HG03196 (cell line): ENCODE data around the gene GRID1.

ENCODE experiments used
- ATAC-seq: cut with Tn5 transposase; IDR thresholded peaks from one replicate; pipeline ENCODE4 v1.9.1; 2021; ENCODE audit not compliant: unreplicated experiment

Gene GRID1

DNA sequence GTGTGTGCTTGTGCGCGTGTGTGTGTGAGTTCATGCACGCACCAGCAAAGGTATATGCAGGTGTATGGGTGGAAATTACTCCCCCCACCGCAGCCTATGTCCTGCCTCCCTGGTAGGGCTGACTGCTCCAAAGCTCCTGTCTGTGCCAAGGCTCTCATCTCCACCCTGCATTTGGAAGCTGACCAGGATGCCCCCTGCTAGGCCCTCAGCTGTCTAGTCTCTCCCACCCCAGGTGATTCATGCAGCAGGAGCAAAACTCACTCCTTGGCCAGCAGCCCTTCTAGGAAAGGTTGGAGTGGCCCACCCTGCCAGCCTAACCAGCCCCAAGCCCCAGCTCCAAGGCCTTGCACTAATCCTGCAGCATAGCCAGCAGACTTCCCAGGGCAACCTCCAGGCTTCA lies 148.4 kb downstream of the GRID1 start:
- ATAC-seq, result no peak

DNA sequence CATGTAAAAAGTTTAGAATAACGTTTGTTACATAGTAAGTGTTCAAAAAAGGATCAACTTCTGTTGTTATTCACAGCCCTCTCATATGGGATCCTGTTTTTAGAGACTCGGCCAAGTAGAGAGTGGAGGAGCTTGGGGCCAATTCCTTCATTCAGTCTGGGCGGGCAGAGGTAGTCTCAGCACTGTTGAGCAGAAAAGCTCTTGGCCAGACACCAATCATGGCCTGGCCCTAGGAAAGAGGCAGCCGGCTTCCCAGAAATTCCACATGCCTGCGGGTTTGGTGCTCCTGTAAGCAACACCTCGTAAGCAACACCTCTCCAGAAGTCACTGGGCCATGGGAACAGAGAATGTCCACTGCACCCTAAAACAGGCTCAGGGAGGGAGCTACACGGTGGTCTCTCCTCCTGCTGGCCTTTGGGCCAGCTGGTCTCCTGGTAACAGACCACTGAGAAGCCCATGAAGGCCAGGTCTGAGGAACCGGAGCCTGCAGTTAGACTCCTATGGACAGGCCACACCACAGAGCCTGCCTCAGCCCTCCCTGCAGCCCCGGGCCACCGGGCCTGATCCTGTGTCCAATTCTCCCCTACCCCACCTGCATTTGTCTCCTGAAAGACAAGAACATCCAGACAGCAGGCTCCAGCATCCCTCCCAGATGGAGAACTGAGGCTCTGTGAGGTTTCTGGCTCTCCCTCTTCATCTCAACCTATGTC lies 149.1 kb downstream of the GRID1 start:
- ATAC-seq, result no peak

DNA sequence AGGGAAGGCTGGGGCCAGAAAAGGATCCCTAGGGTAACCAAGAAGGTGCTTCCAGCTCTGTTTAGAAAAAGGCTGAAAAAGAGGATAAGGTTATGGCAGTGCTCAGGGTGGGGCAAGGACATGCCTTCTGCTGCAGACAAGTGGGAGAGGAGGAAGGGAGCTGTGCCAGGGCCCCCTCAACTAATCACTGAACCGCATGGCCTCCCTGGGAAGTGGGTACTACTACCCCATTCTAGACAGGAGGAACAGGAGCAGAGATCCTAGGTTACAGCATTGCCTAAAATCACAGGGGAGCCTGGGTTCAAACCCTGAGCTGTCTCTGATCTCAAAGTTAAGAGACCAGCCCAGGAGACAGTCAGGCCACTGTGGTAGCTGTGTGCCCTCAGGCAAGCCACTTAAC lies 149.7 kb downstream of the GRID1 start:
- no peak for ATAC-seq

DNA sequence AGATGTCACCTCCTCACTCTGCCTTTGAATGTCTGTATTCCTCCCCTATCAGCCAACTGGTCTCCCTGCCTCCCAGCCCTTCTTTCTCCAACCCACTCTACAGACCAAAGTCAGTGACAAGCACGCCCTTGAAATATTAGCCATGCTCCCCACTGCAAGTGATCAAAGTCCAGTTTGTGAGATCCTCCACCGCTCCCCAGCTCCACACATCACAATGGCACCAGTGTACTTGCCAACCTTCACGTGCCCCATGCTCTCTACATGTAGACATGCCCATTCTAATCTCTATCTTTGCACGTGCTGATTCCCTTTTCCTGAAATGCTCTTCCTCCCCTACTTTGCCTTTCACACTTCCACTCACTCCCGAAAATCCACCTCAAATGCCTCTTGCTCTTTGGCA lies 150.9 kb downstream of the GRID1 start:
- ATAC-seq, result no peak

DNA sequence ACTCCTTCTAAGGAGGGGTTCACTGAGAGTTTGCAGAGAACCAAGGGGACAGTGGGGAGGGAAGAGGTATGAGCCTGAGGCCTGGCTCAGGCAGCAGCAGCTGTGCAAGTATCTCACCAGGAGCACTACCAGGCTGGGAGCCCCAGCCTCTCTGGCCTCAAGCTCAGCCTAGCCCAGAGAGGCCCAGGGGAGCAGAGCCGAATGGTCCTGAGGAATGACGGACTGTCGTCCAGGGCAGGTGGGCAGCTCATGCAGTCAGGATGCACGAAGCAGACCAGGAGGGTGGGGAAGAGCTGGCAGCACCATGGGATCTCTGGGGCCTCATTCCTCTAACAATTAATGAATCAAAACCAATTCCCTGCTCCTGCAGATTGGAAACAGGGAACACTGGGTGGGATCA lies 151.5 kb downstream of the GRID1 start:
- ATAC-seq, result no peak

- no peak for ATAC-seq
Measured at GRCh38 chr10:86213148-86213547, 153.4 kb downstream of the GRID1 start.

DNA sequence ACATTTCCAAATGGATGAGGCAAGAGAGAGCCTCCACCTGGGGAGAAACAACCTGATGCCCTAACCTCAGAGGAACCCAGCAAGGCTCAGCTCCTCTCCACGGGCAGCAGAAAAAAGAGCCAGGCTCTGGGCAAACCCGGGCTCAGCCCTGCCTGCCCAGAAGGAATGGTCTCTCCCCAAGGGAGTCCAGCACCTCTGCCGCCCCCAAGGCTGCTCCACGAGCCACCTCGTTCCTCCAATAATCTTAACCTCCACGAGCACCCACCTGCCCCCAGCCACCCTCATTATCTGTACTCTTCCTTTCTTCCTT lies 154.2 kb downstream of the GRID1 start:
- no peak for ATAC-seq

DNA sequence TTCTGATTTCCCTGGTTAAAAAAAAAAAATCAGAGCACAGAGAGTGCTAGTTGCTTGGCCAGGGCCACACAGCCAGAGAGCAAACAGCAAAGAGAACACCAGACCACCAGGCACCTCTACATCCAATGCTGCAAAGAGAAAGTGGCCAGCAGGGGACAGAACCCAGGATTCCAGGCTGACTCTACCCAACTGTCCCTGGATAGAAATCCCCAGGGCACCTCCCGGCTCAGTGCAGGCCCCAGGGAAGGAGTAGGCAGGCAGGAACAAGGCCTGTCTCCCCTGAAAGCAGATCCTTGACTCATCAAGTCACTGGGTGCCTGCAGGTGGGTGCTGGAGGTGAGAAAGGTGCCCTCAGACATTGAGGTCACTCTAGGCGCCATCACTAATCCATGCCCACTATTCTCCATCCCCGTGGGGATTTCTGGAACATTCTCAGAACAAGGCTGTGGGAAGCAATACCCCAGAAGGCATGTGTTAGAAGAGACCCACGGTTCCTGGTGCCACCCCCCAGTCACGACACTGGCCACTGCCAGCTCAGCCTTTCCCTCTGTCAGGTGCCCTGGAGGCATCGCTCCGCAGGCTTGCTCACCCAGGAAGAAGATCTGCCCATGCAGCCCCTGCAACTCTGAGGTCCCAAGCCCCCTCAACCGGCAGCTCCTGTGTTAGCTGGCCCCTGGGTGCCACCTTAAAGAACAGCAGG lies 154.8 kb downstream of the GRID1 start:
- no peak for ATAC-seq

GRCh38 chr10:86210416-86210815 lies 156.2 kb downstream of the GRID1 start:
- no peak for ATAC-seq

DNA sequence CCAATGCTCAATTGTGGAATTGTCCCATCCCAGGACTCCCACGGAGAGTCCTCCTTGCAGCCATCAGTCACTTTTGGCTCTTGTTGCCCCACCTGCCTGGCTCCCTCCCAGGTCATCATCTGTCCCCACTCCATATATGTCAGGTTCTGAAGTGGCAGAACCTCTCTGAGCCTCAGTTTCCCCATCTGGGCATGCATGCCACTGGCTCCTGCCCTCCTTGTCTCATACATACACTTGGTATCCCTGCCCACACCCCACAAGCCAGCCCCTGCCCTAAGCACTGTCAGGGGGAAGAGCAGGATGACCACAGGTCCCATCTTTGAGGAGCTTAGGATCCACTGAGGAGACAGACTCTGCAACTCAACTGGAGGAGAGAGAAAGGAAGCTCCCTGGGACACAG lies 156.9 kb downstream of the GRID1 start:
- no peak for ATAC-seq

GRCh38 chr10:86207226-86207625 lies 159.4 kb downstream of the GRID1 start:
- no peak for ATAC-seq

DNA sequence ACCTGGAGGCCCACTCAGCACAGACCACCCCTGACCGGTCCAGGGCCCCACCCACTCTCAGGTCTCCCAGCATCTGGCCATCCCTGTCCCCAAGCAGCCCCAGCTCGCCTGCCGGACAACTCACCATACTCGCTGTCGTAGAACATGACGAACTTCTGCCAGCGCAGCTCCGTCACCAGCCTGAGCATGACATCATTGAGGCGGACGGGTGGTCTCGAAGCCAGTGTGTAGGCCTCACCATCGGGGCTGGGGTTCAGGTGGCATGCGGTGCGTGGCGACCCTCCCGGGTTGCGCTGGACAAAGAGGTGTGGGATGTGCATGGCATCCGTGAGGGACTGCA lies 160.4 kb downstream of the GRID1 start:
- no peak for ATAC-seq

DNA sequence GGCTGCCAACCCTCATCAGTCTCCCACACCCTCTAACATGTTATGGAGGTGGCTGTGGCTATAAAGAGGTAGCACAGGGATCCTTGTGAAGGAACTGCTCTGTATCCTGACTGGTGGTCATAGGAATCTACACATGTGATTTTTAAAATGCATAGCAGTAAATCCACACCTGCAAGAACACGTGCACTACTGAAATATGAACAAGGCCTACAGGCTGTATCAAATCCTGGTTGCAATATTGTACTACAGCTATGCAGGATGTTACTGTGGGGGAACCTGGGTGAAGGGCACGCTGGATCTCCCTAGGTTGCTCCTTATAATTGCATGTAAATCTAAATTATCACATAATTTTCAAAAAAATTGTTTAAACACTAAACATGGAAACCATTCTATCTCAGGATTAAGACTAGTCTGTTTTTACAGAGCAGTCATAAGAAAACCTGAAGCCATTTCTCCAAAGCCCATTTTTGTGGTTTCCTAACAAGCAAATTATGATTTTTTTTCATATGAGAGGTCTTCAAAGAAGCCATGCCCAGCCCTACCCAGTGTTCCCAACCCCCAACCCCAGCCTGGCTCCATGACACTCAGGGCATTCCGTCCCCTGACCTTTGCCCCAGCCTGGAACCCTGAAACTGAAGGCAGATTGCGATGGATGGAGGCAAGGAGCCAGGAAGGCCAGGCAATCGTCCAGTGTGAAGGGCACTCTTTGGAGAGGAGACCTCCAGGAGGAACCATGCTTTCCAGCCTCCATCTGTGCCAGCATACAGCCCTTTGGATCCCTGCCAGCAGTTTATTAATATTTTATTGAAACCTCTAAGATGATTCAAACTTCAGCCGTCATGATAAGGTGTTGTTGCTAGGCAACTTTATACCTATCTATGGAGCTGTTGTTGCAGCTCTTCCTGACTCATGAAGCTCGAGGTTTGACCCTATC lies 161.0 kb downstream of the GRID1 start:
- no peak for ATAC-seq

DNA sequence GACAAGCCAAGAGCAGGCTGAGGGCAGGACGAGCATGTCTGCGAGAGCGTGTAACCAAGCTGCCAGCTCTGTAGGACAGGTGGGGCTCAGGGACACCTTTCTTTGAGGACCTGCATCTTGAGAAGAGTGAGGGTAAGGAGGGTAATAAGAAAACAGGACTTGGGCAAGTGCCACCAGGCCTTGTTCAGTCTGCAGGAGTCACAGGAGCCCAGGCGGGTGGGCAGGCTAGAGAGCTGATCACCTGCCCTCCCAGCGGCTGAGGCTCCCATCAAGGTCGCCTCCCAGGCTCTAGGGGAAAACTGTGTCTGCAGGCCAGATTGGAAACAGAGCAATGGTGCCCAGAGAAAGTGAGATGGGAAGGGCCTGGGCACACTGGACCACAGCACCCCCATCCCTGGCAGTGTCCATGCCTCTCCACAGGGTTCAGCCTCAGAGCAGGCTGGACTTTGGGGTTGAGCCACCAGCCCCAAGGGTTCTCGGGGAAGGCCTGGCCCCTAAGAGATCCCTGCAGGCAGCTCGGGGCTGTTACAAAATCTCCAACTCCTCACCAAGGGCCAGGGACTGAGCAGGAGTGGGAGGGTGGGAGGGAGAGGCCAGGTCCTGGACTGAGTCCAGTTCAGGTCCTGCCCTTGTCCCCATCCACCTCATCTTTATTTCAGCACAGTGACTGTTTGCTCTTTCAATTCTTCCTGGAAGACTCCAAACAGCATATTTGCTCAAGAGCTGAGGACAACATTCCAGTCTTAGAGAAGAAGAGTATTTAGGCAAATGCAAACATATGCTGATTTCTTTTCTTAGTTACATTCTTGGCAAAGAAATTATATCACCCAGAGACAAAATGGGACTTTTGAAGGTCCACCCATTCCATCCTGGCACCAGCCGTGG lies 161.9 kb downstream of the GRID1 start:
- ATAC-seq, result no peak

- ATAC-seq, result no peak
Measured at GRCh38 chr10:86203162-86203905, 163.3 kb downstream of the GRID1 start.

GRCh38 chr10:86202226-86202735 lies 164.3 kb downstream of the GRID1 start:
- no peak for ATAC-seq

- no peak for ATAC-seq
Measured at GRCh38 chr10:86200867-86201266, 165.7 kb downstream of the GRID1 start.

DNA sequence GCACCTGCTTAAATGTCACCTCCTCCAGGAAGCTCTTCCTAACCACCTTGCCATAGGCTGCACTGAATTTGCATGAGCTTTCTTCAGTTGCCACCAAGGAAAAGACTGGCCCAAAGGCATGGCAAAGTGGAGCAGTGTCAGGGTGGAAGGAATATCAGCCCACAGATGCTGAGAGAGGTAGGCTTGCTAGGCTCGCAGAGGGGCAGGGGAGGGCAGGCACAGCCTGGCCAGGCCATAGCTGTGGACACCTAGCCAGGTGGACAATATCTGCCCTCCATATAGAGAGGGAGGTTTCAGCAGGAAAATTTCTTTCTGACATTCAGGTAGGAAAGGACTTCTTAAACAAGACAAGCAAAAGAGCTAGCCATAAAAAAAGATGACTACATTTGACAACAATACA lies 166.3 kb downstream of the GRID1 start:
- no peak for ATAC-seq

DNA sequence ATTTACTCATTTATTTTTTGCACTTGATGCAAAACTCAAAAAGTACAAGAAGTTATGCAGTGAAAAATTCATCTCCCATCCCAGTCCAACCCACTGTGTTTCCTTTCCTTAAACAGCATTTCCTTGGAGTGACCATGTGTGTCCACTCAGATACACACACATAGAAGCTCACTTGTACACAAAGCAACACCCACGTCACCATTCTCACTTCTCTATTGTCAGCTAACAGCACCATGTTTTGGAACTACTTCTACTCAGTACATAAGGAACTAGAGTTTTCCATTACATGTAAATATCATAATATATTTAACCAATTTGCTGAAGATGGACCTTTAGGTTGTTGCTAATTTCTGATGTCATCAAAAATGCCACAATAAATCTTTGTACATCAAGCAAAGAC lies 167.6 kb downstream of the GRID1 start:
- no peak for ATAC-seq

DNA sequence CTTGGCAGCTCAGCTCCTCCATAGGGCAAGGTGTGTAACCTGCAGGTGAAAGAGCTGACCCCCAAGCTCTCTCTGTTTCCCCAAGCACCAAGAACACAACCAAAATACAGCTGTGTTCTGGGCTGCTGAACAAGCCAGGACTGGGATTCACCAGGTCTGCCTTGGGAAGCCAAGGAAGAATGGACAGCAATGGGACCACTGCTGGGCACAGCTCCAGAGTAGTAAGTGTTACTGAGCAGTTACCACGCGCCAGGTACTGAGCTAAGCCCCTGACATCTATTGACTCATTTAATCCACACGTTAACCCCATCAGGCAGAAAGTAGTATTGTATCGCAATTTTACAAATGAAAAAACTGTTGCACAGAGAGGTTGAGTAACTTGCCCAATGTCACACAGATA lies 168.3 kb downstream of the GRID1 start:
- ATAC-seq, result no peak
